ENCODE data around the gene TGFBR1. TPM values are rescaled to one million over a fixed set of nuclear protein-coding genes. Genes with fewer than 3 reads are reported as not detected.
A peak's percentile ranks its signal among the peaks of the same experiment; 100 is the strongest.

The TGFBR1 gene
- total RNA-seq, 1 donor from 2014 or later, result 206 TPM

GRCh38 chr9:99063522-99063921, 41.4 kb upstream of the TGFBR1 start:
- peaks cover 7% of the 10 kb centered on the region for H3K4me1 Mint-ChIP-seq (ENCODE audit: unreplicated experiment)
- no peaks in the 10 kb centered on the region for H3K27me3 Mint-ChIP-seq (ENCODE audit: unreplicated experiment)
- no peak overlapping the region for H3K27ac Mint-ChIP-seq (ENCODE audit: unreplicated experiment)

GRCh38 chr9:99066571-99066970, 38.3 kb upstream of the TGFBR1 start:
- TF ChIP-seq CTCF (IDR thresholded peaks at IDR 0.05; ENCODE audit: unreplicated experiment), result no peak
- Mint-ChIP-seq H3K27ac (ENCODE audit: unreplicated experiment) (no peak overlapping the region), H3K4me1 (ENCODE audit: unreplicated experiment) (peaks cover 26% of the 10 kb centered on the region), H3K9me3 (ENCODE audit: unreplicated experiment) (no peaks in the 10 kb centered on the region), H3K27me3 (ENCODE audit: unreplicated experiment) (peaks cover 2% of the 10 kb centered on the region), H3K4me3 (ENCODE audit: unreplicated experiment) (no peak overlapping the region), H3K36me3 (ENCODE audit: low read depth, unreplicated experiment) (peaks cover 23% of the 10 kb centered on the region)
- DNase-seq (ENCODE audit: low spot score), result no peak

More at GRCh38 chr9:99063522-99063921, 41.4 kb upstream of the TGFBR1 start:
- no peak for TF ChIP-seq CTCF (IDR thresholded peaks at IDR 0.05; ENCODE audit: unreplicated experiment)
- DNase-seq (ENCODE audit: low spot score), result no peak
- Mint-ChIP-seq H3K36me3 (ENCODE audit: low read depth, unreplicated experiment) (peaks cover 18% of the 10 kb centered on the region), H3K4me3 (ENCODE audit: unreplicated experiment) (no peak overlapping the region), H3K9me3 (ENCODE audit: unreplicated experiment) (no peaks in the 10 kb centered on the region)

GRCh38 chr9:99069075-99069474, 35.8 kb upstream of the TGFBR1 start:
- peak overlapping the region; percentile 29 for H3K4me3 Mint-ChIP-seq (ENCODE audit: unreplicated experiment)
- peaks cover 29% of the 10 kb centered on the region for H3K36me3 Mint-ChIP-seq (ENCODE audit: low read depth, unreplicated experiment)
- peaks cover 43% of the 10 kb centered on the region for H3K4me1 Mint-ChIP-seq (ENCODE audit: unreplicated experiment)
- DNase-seq (ENCODE audit: low spot score), result no peak
- no peaks in the 10 kb centered on the region for H3K9me3 Mint-ChIP-seq (ENCODE audit: unreplicated experiment)
- peak overlapping the region; percentile 48 for H3K27ac Mint-ChIP-seq (ENCODE audit: unreplicated experiment)
- H3K27me3 Mint-ChIP-seq (ENCODE audit: unreplicated experiment), result peaks cover 2% of the 10 kb centered on the region
- no peak for TF ChIP-seq CTCF (IDR thresholded peaks at IDR 0.05; ENCODE audit: unreplicated experiment)

- TF ChIP-seq CTCF (IDR thresholded peaks at IDR 0.05; ENCODE audit: unreplicated experiment), result no peak
- H3K36me3 Mint-ChIP-seq (ENCODE audit: low read depth, unreplicated experiment), result peaks cover 29% of the 10 kb centered on the region
- no peak for DNase-seq (ENCODE audit: low spot score)
- H3K27ac Mint-ChIP-seq (ENCODE audit: unreplicated experiment), result no peak overlapping the region
- H3K9me3 Mint-ChIP-seq (ENCODE audit: unreplicated experiment), result no peaks in the 10 kb centered on the region
- H3K4me1 Mint-ChIP-seq (ENCODE audit: unreplicated experiment), result peaks cover 47% of the 10 kb centered on the region
- peaks cover 2% of the 10 kb centered on the region for H3K27me3 Mint-ChIP-seq (ENCODE audit: unreplicated experiment)
- H3K4me3 Mint-ChIP-seq (ENCODE audit: unreplicated experiment), result no peak overlapping the region
These were observed 35.4 kb upstream of the TGFBR1 start for GRCh38 chr9:99069546-99069945.

GRCh38 chr9:99070681-99071080, 34.2 kb upstream of the TGFBR1 start:
- peaks cover 2% of the 10 kb centered on the region for H3K27me3 Mint-ChIP-seq (ENCODE audit: unreplicated experiment)
- H3K4me1 Mint-ChIP-seq (ENCODE audit: unreplicated experiment), result peaks cover 56% of the 10 kb centered on the region
- no peak overlapping the region for H3K4me3 Mint-ChIP-seq (ENCODE audit: unreplicated experiment)
- no peak for TF ChIP-seq CTCF (IDR thresholded peaks at IDR 0.05; ENCODE audit: unreplicated experiment)
- no peak for DNase-seq (ENCODE audit: low spot score)
- no peaks in the 10 kb centered on the region for H3K9me3 Mint-ChIP-seq (ENCODE audit: unreplicated experiment)
- H3K27ac Mint-ChIP-seq (ENCODE audit: unreplicated experiment), result peak overlapping the region; percentile 65
- peaks cover 23% of the 10 kb centered on the region for H3K36me3 Mint-ChIP-seq (ENCODE audit: low read depth, unreplicated experiment)
